Sciatic nerve (tissue), 2 donors: ENCODE data around the gene LY6G6C. TPM values are rescaled to one million over a fixed set of nuclear protein-coding genes. Genes with fewer than 3 reads are reported as not detected.

Source experiments
- ATAC-seq: fragments of 200-7000 bp; cut with Tn5 transposase; one replicate; pipeline ENCODE4 v1.9.1; 2020; ENCODE audit warnings: mild to moderate bottlenecking, moderate library complexity
- DNase-seq: peaks from one replicate; pipeline ENCODE4 v3.0.0-alpha.2; 2020; ENCODE audit warnings: low spot score
- intact Hi-C: fragments of 100-400 bp; cut with DNase I; formaldehyde crosslinking; loops from one replicate; pipeline ENCODE4 v1.14.2; 2022
- total RNA-seq: library from RNA; stranded (reverse); fragmentation: NEBNext Ultra II Directional; extraction: Animal tissue kit (Norgen Biotek cat#: 25700); gene quantifications from one replicate; pipeline ENCODE4 v1.2.1, GENCODE V29; 2021
- donor health status: DM: no; HTN: no; CAD: no.
- donor health status: DM: no; HTN: no; CAD: no.

The LY6G6C gene
- total RNA-seq, 1 donor from 2014 or later, result 0.71 TPM

DNA sequence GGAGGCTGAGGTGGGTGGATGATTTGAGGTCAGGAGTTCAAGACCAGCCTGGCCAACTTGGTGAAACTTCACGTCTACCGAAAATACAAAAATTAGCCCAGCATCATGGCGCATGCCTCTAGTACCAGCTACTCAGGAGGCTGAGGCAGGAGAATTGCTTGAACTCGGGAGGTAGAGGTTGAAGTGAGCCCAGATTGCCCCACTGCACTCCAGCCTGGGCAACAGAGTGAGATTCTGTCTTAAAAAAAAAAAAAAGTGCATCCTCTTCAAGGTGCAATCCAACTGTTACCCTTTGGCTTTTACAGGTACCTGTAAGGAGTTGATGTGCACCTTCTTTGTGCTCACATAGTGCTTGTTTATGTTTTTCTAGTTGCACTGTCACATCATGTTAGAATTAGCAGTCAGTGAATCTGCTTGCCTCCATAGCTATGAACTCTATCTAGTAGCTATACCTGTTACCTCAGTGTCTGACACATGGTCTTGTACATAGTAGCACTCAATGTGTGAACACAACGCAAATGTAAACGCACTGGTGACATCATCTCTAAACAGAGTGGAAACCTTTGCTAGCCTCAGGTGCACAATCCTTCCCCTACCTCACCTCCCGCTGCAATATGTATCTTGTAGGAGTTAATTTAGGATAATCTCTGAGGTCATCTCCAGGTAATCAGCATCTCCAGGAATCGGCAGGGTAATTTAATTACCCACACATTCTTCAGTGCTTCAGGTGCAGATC is 27.9 kb upstream of the LY6G6C start:
- ATAC-seq (no peak), DNase-seq (no peak)
- intact Hi-C loops, result no loop called here

DNA sequence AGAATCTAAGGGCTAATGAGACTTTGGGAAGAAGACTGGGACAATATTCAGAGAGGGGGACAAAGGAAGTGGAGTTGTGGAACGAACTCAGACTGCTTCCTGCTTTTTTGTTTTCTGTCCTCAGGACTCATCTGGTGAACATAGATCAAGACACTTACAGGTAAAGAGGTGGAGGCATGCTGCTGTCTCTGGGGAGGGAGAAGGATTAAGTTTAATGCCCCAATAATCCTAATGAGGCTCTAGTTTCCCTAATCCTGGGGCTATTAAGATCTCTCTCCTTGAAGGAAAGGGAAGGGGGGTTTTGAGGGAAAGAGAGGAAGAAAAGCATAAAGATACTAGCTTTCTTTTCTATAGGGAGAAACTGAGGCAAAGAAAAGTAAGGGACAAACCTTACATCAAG is 22.9 kb upstream of the LY6G6C start:
- no peak for DNase-seq
- no peak for ATAC-seq
- intact Hi-C loops, result no loop called here

DNA sequence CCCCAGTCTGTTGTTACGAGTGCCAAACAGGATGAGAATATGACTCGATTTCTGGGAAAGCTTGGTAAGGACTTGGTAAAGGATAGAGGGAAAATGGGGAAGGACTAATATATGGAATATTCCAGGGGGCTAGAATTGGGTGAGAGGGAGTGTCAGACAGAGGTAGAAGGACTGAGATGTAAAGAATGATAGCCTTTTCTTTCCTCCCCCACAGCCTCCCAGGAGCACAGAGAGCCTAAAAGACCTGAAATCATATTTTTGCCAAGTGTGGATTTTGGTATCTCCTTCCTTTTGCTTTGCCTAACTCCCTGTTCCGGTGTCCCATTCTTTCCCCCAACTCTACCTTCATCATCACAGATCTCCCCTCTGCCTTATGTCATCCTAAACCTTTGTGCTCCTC is 21.3 kb upstream of the LY6G6C start:
- ATAC-seq (no peak), DNase-seq (no peak)
- intact Hi-C loops, result no loop called here

DNA sequence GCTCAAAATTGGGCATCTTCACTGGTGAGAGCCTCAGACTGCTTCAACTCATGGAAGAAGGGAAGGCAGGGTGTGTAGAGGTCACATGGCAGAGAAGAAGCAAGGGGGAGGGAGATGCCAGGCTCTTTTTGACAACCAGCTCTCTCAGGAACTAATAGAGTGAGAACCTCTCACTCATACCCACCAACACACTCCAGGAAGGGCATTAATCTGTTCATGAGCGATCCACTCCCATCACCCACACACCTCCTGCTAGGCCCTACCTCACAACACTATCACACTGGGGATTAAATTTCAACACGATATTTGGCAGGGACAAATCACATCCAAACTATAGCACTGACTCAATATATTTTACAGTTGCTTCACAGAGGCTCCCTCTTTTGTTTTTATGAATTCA is 20.3 kb upstream of the LY6G6C start:
- intact Hi-C loops, result no loop called here
- ATAC-seq (no peak), DNase-seq (no peak)

DNA sequence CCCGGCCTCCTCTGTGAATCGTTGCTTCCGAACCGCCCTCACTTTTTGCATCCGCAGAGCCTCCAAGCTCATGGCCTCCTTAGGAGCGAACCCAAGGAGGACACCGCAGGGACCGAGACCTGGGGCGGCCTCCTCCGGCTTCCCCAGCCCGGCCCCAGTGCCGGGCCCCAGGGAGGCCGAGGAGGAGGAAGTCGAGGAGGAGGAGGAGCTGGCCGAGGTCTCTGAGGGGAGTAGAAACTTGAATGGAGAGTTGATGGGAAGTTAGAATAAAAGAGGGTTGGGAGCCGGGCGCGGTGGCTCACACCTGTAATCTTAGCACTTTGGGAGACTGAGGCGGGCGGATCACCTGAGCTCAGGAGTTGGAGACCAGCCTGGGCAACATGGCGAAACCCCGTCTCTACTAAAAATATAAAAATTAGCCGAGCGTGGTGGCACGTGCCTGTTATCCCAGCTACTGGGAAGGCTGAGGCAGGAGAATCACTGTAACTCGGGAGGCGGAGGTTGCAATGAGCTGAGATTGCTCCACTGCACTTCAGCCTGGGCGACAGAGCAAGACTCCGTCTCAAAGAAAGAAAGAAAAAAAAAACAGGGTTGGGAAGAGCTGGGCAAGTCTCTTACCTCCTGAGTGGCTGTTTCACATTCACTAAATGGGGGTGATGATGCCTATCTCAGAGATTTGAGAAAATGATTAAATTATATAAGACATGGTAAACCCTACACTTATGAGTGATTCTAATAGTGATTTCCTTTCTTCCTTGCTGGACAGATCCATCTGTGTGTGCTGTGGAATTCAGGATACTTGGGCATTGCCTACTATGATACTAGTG is 19.1 kb upstream of the LY6G6C start:
- DNase-seq (no peak), ATAC-seq (peak; percentile 1)
- intact Hi-C loops, result no loop called here

DNA sequence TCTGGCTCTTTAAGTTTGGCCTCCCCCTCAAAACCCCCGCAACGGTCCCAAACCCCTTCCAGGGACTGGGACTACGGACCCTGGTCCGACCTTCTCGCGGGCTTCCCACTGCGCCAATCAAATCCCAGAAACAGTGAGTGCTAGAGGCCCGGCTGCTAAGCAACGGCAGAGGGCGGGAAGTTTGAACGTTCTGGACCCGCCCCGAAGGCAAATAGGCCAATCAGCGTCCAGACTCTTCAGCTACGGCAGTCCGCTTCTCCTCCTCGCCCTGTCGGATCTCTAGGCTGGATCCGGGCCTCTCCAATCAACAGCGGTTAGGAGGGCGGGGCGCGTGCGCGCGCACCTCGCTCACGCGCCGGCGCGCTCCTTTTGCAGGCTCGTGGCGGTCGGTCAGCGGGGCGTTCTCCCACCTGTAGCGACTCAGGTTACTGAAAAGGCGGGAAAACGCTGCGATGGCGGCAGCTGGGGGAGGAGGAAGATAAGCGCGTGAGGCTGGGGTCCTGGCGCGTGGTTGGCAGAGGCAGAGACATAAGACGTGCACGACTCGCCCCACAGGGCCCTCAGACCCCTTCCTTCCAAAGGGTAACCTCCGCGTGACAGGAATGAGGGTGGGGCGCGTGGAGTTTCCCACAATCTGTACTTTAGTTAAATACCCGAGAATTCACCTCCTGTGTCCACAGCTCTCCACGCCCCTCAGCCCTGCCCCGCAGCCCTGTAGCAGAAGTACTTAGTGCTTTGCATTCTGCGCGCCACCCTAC is 18.3 kb upstream of the LY6G6C start, which contains the start of gene MSH5:
TSS of gene MSH5 (plus strand) at position 367 of the 758 bp plus-strand sequence. CDS start 462 bp downstream, outside the sequence.
- DNase-seq, result peak; percentile 98
- peak; percentile 95 for ATAC-seq
- intact Hi-C loops, result loop anchor here (10.0 kb wide), 1 partner anchor 155 kb away; the partner anchor contains the start of gene EHMT2

DNA sequence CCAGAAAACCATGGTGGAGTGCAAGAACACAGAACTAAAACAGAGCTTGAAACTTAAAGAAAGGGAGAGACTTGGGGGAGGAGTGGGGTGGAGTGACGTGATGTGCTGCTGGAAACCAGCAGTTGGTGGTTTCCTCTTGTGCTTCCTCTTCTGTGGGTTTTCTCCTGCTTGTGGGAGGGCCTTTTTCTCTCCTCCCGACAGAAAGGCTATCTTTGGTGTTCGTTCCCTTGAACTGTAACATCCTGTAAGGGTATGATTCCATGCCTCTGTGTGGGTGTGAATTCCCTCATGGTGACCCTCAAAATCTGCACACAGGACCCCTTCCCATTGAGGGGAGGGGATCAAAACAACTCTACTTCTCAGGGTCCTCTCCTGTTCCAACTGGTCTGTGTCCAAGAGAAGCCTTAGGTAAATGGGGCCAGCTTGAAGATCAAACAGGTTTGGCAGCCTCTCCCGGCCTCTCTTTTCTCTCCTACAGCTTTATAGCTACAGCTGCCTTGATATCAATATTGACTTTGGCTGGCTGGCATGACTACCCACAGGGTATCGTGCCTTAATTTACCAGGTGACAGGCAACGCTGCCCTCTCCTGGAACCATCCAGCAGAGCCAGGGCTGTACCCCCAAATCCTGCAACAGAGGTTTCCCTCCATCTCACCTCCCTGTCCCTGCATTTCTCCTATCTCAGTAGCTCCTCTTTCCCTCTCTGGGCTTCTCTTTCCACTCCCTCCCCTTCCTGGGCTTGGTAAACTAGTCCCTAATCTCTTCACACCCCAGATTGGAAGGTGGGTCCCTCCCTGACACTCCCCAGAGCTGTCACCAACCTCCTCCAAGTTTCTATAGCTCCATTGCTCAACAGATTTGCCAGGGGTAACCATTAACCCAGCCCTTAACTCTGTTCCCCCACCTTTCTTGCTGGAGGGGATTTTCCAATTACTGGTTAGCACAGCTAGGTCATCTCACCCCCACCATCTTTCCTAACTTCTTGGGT is 16.7 kb upstream of the LY6G6C start:
- intact Hi-C loops, result loop anchor here (10.0 kb wide), 1 partner anchor 157 kb away; the partner anchor contains the start of gene EHMT2
- DNase-seq, result no peak
- ATAC-seq, result peak; percentile 7

DNA sequence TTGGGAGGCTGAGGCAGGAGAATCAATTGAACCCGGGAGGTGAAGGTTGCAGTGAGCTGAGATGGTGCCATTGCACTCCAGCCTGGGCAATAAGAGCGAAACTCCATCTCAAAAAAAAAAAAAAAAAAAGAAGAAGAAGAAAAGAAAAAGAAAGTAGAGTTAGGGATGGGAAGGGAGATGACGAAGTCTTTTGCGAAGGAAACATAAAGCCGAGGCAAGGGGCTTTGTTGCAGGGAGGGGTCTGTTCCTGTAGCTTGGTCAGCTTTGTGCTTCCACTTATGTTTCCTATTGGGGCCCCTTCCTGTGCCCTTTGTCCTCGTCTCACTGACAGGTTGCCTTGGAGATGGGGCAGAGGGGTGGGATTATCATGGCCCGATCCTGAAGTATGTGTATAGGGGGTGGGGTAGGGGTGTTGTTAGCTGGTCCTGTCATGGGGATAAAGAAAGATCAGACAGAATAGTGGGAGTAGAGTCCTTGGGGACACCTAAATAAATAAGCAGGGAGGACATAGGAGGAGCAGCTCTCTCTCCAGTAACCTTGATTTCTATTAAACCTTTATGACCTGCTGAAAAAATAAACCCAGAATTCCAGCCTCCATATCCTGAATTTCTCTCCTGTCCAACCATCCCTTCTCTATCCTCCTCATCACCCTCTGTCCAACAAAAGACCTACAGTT is 15.9 kb upstream of the LY6G6C start:
- intact Hi-C loops, result loop anchor here (10.0 kb wide), 1 partner anchor 157 kb away; the partner anchor contains the start of gene EHMT2
- ATAC-seq (no peak), DNase-seq (no peak)

DNA sequence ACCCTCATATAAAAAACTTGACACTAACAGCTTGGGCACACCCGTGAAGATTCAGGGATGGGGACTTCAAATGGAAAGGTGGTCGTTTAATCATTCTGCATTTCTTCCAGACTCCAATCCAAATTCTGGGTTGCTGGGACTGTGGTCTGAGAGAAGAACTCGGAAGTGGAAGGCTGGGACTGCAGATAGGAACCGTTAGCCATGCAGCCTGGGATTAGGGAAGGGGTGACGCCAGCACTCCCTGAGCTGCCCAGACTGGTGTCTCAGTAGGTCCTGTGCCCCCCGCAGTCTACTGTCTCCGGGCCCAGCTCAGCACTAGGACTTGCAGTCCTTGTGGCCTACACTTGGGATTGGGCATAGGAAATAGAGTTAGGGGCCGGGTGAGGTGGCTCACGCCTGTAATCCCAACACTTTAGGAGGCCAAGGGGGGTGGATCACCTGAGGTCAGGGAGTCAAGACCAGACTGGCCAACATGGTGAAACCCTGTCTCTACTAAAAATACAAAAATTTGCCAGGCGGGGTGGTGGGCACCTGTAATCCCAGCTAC is 15.3 kb upstream of the LY6G6C start:
- ATAC-seq, result no peak
- intact Hi-C loops, result loop anchor here (10.0 kb wide), 1 partner anchor 158 kb away; the partner anchor contains the start of gene EHMT2
- DNase-seq, result no peak

DNA sequence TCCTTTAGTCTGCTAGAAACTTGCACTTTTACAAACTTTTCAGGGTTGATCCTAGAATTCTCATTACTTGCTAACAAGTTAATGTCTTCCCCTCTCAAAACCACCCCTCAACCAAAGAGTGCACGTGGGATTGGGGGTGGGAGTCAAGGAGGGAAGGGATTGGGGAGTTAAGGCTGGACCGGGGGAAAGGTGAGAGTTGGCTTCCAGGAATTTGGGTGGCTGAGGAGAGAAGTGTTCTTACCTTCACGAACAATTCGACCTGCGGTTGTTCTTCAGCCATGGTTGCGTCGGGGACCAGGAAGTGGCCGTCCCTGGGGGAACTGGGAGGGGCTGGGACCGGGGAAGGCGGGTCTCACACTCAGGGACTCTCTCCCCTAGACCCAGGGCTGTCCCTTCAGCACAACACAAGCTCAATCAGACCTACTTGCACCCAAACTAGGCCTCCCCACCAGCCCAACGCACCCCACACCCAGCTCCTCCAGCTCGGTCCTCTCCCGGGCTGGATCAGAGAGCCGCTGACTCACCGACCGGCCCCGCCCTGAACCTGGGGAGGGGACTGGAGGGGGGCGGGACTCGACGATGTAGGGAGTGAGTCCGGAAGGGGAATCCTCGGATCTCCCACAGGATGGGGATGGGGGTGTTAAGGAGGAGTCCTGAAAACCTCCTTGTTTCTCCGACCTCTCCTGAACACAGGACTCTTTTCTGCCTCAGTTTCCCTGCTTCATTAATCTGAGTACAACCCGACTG is 14.6 kb upstream of the LY6G6C start, which contains the start of gene CLIC1:
TSS of gene CLIC1 (minus strand) at position 510 of the 747 bp plus-strand sequence. CDS start at position 280, 230 bp downstream.
- intact Hi-C loops, result loop anchor here (10.0 kb wide), 1 partner anchor 159 kb away; the partner anchor contains the start of gene EHMT2
- ATAC-seq (peak; percentile 81), DNase-seq (peak; percentile 93)

DNA sequence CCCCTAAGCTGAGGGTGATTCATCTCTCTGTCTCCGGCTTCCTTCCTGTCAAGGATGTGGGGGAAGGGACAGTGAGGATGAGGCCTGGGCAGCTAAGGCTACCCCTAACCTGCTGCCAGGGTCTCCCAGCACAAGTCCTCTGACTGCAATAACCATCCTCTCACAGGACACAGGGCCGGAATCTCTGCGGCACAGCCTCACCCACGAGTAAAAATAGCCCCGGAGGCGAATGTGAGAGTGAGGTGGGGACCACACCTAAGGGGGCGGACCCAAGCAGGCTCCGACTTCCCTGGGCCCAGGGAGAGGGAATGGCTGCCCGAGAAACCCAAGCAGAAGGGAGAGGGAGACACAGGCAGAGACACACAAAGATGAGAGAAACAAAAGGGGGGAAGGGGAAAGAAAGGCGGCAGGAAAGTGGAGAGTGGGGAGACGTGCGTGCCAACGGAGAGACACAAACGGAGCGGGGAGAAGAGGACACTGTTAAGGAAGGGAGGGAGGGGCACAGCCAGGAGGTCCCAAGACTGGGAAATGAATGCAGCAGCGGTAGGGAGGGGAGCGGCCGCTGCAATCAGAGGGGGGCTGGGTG is 13.4 kb upstream of the LY6G6C start:
- no peak for DNase-seq
- intact Hi-C loops, result loop anchor here (10.0 kb wide), 1 partner anchor 160 kb away; the partner anchor contains the start of gene EHMT2
- ATAC-seq, result no peak

DNA sequence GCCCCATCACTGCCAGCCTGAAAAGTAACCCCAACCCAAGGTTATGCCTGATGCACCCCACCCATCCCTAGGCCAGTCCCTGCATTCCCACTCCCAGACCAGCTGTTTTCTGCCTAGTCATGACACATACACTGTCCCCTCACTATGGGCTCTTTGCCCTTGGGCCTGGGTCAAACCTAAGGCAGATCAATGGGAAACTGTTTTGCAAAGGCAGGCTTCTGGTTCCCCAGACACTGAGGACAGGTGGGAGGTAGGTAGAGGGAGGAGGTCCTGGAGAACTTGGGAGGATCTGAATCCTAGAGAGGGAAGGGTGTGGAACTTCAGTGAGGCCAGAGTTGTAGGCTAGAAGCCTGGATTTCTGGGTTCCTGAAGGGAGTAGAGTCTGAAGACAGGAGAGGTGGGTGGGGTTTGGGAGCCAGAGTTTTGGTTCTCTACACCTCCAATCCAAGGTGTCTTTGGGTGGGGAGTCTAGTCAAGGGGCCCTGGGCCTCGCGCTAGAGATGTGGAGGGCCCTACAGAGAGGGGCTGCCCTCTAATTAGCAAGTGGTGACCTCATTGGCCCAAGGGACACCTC is 12.8 kb upstream of the LY6G6C start:
- DNase-seq, result no peak
- intact Hi-C loops, result loop anchor here (10.0 kb wide), 1 partner anchor 160 kb away; the partner anchor contains the start of gene EHMT2
- ATAC-seq, result no peak

DNA sequence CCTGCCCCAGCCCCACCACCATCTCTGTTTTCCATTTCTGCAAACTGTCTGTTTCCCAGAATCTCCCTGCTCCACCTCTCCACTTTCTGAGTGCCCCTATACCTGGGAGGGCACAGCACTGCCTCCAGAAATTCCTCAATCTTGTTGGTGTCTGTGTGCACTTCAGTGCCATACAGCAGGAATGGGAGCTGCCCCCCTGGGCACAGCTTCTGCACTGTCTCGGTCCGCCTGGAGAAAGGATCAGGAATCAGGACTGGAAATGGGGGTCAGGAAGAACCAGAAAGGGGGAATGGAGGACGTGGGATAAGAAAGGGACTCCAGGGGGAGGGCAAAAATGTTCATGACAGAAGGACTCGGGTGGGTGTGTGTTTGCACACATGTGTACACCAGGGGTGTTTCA is 12.2 kb upstream of the LY6G6C start:
- intact Hi-C loops, result loop anchor here (10.0 kb wide), 1 partner anchor 161 kb away; the partner anchor contains the start of gene EHMT2
- ATAC-seq (no peak), DNase-seq (no peak)

DNA sequence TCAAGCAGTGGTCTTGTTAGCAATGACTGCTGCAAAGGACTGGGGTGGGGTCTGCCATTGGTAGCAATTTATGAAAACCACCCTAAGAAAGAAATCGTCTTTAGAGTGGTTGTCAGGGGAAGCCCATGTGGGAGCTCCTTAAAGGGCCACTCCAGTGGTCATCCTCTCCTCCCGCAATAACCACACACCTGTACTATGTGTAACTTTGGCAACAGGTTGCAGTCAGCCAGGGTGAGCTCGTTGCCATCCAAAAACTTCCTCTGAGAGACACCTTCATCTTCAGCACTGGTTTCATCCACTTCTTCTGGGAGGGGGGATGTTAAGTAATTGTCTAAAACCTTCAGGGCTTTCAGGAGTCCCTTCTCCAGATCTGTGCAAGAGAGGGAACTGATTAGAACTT is 10.5 kb upstream of the LY6G6C start:
- intact Hi-C loops, result loop anchor here (10.0 kb wide), 1 partner anchor 163 kb away; the partner anchor contains the start of gene EHMT2
- DNase-seq (no peak), ATAC-seq (no peak)

DNA sequence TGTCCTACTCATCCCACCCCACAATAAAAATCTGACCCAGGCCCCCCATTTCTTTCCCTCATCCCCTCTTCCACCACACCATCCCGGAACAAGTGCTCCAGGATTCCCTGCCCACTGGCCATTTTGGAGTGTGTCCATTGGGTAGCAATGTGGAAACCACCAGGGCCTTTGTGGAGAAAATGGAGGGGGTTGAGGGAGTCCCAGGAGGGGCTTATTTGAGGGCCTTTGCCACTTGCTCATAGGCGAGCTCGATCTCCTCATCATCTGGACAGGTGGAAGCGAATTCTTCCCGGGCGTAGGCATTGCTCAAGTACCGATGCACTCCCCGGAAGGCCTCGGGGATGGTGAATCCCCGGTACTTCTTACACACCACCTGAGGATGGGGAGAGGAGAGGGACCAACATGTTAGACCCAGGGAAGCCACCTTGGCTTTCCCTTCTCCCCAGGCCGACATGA is 9.1 kb upstream of the LY6G6C start:
- ATAC-seq, result no peak
- intact Hi-C loops, result loop anchor here (10.0 kb wide), 1 partner anchor 164 kb away; the partner anchor contains the start of gene EHMT2
- DNase-seq, result no peak
